Gastroesophageal sphincter (tissue), 3 donors: Measurements from ENCODE around the gene OSTN.

Source experiments
- POLR2A ChIP-seq, 2 donors: fragments of 450-650 bp; IDR thresholded peaks; one replicate each; pipeline ENCODE4 v1.6.1; 2017; ENCODE audit warnings: antibody characterized with exemption in 2 of 2, mild to moderate bottlenecking in 2 of 2, moderate library complexity in 1 of 2
- TF ChIP-seq, protein P1 (sequence below), 4 experiments: fragments of 200-600 bp in 2 of 4; fragments of 450-650 bp in 2 of 4; sonication (generic) in 1 of 4; IDR thresholded peaks; one replicate each; pipeline ENCODE4 v1.5.1; 2017 to 2019; ENCODE audit warnings: antibody characterized with exemption in 4 of 4, mild to moderate bottlenecking in 2 of 4, moderate library complexity in 2 of 4

DNA sequence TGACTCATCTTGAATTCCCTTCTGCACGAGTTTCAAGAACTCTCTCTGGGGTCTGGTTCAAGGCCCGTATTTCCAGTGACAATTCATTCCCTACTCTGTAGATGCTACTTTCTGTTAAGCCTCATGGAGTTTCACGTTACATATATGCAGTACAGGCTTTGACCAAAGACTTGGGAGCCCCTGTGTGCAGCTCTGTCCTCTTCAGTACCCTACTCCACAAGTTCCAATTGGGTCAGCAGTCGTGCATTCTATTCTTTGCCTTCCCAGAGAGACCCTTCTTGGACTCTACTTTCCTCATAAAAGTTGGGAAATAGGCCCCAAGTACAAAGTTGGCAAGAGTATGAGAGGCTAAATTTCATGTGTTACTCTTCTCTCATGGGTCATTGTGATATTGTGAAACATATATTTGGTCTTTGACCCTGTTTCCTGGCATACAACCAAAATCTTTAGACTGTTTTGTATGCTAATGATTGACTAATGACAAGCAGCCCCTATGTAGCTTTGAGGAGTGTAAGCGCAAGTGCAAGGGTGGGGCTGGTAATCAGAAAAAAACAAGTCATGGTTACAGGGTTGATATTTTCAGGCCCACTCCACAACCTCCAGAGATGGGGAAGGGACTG lies 115.2 kb downstream of the OSTN start:
- TF ChIP-seq, protein P1, sequence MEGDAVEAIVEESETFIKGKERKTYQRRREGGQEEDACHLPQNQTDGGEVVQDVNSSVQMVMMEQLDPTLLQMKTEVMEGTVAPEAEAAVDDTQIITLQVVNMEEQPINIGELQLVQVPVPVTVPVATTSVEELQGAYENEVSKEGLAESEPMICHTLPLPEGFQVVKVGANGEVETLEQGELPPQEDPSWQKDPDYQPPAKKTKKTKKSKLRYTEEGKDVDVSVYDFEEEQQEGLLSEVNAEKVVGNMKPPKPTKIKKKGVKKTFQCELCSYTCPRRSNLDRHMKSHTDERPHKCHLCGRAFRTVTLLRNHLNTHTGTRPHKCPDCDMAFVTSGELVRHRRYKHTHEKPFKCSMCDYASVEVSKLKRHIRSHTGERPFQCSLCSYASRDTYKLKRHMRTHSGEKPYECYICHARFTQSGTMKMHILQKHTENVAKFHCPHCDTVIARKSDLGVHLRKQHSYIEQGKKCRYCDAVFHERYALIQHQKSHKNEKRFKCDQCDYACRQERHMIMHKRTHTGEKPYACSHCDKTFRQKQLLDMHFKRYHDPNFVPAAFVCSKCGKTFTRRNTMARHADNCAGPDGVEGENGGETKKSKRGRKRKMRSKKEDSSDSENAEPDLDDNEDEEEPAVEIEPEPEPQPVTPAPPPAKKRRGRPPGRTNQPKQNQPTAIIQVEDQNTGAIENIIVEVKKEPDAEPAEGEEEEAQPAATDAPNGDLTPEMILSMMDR (IDR thresholded peaks at IDR 0.05), result no peak
- TF ChIP-seq POLR2A (IDR thresholded peaks at IDR 0.05), result no peak
